ENCODE data around the gene TET3.
"Not testable (repeated sequence)": the region's sequence is repeated elsewhere in the genome, so short reads cannot be mapped to it uniquely, and the experiment has no call there.

Gene TET3

GRCh38 chr2:73984203-73984921 lies at the start of gene TET3:
TSS of gene TET3 (plus strand) at chr2:73984910. CDS start at chr2:73986404, 1,494 bp downstream.
- peak; percentile 79 for DNase-seq

DNA sequence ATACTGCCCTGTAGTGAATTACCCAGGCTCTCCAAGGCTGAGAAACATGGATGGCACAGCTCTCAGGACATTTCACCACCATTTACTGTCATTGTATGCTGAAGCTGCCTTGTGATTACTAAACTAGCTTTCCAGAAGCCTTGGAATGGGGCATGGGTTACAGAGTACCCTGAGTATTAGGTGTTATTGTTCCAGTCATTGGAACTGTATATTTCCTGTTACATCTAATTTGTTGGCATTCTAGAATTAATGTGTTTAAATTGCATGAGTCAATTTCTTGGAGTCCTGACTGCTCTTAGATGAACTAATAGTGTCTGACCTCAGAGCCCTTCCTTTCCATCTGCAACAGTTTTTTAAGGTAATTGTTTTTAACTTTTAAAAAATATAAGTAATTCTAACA lies 49.1 kb upstream of the TET3 start:
- DNase-seq, result no peak

GRCh38 chr2:73937103-73937885 lies 47.4 kb upstream of the TET3 start:
- no peak for DNase-seq

DNA sequence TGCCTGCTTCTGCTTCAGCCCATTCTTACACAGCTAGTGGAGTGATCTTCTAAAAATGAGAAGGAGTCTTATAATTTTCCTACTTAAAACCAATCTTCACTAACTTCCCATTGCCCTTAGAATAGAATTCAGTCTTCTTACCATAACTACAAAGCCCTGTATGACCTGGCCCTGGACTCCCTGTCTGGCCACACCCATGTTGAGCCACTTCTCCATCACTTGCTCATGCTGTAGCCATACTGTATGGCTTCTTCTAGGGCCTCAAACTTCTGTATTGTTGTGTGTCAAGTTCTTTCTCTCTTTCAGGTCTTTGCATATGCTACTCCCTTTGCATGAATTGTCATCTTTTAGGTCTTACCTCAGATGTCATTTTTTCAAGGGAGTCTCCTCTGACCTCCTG lies 46.8 kb upstream of the TET3 start:
- no peak for DNase-seq

- no peak for DNase-seq
Measured at GRCh38 chr2:73938718-73939352, 45.9 kb upstream of the TET3 start.

GRCh38 chr2:73939419-73939818 lies 45.3 kb upstream of the TET3 start:
- DNase-seq, result peak; percentile 17

GRCh38 chr2:73940066-73940465 lies 44.6 kb upstream of the TET3 start:
- not testable (repeated sequence) for DNase-seq

DNA sequence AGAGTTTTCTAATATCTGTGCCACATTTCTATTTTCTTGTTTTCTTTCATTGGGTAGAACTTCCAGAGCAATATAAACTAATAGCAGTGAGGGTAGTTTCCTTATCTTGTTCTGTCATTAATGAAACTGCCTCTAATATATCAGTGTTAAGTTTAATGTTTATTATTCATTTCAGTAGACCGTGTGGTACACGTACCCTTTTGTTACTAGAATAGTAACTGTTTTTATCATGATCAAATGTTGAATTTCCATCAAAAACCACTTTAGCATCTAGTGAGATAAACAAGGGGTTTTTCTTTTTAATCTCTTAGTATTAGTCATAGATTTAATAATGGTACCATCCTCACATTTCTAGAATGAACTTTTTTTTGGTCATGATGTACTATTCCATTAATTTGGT lies 42.0 kb upstream of the TET3 start:
- no peak for DNase-seq

DNA sequence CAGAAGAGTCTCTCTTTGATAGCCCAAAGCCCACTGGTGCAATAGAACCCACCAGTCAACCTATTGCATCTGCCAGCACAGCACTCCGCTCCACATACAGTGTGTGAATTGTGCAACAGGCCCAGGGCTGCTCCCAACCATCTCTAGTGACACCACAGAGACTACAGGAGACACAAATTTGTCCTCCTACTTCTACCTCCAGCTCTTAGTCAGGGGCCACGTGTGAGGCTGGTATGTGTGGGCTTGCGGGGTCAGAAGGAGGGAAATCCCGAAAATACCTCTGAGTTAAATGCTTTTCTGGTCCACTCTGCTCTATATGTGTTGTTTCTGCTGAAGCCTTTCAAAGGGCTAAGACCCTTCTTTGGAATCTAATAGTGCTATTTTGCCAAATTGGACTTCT lies 40.0 kb upstream of the TET3 start:
- DNase-seq, result no peak

GRCh38 chr2:73946215-73946614 lies 38.5 kb upstream of the TET3 start:
- no peak for DNase-seq

DNA sequence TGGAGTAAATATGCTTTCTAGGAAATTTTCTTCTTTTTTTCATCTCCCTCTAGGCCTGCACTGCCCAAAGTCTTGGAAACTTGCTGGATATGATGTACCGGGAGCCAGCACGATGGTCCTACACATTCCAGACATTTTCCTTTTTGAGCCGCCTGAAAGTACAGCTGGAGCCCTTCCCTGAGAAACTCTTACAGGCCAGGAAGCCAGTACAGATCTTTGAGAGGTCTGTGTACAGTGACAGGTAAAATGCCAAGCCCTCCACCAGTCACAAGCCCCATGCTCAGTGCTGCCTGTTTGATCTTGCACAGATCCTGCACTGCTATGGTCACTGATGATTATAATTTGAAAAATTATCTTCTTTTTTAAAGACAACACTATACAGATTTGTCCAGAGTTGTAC lies 38.0 kb upstream of the TET3 start:
- DNase-seq, result no peak

- no peak for DNase-seq
Measured at GRCh38 chr2:73947412-73948018, 37.2 kb upstream of the TET3 start.

GRCh38 chr2:73949802-73950201 lies 34.9 kb upstream of the TET3 start:
- no peak for DNase-seq

GRCh38 chr2:73952499-73953446 lies 31.9 kb upstream of the TET3 start:
- DNase-seq, result peak; percentile 38

DNA sequence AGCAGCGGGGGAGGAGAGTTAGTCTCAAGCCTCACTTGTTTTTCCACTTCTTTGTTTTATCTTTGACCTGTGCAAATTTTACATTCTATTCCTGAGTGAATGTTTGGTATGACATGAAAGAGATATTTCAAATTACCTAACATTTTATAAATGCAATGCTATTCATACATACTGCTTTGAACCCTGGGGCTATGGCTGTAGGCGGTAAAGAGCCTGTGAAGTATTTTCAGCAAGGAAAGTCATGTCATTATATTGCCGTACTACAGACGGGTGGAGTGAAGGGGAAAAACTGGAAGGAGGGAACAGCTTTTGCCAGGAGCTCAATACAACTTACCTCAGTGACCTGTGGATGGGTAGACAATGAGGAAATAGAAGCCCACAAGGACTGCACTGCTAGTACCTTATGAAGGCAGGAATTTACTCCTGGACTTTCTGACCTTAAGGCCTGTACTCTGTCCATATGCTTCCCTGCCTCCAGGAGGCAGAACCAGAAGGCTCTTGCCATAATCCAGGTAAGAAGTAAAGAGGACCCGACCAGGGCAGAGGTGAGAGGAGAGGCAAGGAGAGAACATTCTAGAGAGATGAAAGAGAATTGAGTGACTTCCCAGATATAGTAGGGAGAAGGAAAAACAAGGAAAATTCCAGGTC lies 28.4 kb upstream of the TET3 start:
- no peak for DNase-seq

- DNase-seq, result no peak
Measured at GRCh38 chr2:73961274-73961673, 23.4 kb upstream of the TET3 start.

GRCh38 chr2:73961823-73962615 lies 22.7 kb upstream of the TET3 start:
- DNase-seq, result no peak

GRCh38 chr2:73962798-73963197 lies 21.9 kb upstream of the TET3 start:
- no peak for DNase-seq

- DNase-seq, result no peak
Measured at GRCh38 chr2:73963385-73964120, 21.2 kb upstream of the TET3 start.

- no peak for DNase-seq
Measured at GRCh38 chr2:73964223-73964622, 20.5 kb upstream of the TET3 start.
